ENCODE results near the gene ARID1A. TPM values are rescaled to one million over a fixed set of nuclear protein-coding genes. Genes with fewer than 3 reads are reported as not detected.

ARID1A gene
- total and polyA plus RNA-seq, 9 of the 15 experiments (the other 6 are each of a cell fraction or from before 2014, with no cell fraction given): 8.3 to 88.3 (median 22.5) TPM

DNA sequence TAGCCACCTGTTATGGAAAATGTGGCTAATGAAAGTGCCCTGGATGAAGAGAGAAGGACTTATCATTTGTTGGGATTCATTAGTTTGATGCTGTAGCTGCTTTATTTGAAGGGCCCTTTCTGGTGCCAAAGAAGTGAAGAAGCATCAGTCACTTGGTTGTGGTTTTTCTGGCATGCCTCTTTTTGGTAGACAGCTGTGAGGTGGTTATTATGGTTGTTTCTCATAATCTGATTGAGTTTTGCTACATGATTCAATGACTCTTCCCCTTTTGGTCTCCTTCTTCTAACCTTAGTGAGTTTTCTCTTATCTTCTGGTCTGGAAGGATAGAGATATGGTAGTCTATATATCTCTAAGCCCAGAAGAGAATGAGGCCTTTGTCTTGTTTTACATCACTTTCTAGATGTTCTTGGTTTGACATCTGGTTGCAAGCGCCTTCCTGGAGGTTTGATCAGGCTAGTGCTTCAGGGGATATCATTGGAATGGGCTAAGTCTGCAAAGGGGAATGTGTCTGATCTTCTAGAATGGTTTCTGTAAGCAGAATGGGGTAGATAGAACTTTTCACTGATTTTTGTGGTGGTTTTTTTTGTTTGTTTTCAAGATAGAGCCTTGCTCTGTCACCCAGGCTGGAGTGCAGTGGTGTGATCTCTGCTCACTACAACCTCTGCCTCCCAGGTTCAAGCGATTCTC is 26.0 kb downstream of the ARID1A start (continued):
- TF ChIP-seq, protein P1, sequence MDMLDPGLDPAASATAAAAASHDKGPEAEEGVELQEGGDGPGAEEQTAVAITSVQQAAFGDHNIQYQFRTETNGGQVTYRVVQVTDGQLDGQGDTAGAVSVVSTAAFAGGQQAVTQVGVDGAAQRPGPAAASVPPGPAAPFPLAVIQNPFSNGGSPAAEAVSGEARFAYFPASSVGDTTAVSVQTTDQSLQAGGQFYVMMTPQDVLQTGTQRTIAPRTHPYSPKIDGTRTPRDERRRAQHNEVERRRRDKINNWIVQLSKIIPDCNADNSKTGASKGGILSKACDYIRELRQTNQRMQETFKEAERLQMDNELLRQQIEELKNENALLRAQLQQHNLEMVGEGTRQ (CRISPR knock-in tag; IDR thresholded peaks at IDR 0.05): no peak
- no peak for TF ChIP-seq WHSC1 (IDR thresholded peaks at IDR 0.05; ENCODE audit: low read length)
- no peak for TF ChIP-seq SRSF9 (IDR thresholded peaks at IDR 0.05; ENCODE audit: borderline replicate concordance, low read depth, low read length)
- TF ChIP-seq HDGF (IDR thresholded peaks at IDR 0.05): no peak
- TF ChIP-seq PRMT5 (CRISPR knock-in tag; IDR thresholded peaks at IDR 0.05): no peak
- peak; percentile 85 for TF ChIP-seq SMARCA4 (IDR thresholded peaks at IDR 0.05)
- no peak for TF ChIP-seq TAF15 (IDR thresholded peaks at IDR 0.05; ENCODE audit: low read depth, low read length)
- TF ChIP-seq, protein P2, sequence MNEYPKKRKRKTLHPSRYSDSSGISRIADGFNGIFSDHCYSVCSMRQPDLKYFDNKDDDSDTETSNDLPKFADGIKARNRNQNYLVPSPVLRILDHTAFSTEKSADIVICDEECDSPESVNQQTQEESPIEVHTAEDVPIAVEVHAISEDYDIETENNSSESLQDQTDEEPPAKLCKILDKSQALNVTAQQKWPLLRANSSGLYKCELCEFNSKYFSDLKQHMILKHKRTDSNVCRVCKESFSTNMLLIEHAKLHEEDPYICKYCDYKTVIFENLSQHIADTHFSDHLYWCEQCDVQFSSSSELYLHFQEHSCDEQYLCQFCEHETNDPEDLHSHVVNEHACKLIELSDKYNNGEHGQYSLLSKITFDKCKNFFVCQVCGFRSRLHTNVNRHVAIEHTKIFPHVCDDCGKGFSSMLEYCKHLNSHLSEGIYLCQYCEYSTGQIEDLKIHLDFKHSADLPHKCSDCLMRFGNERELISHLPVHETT (CRISPR knock-in tag; conservative IDR thresholded peaks at IDR 0.05 in 1 of 2, IDR thresholded peaks at IDR 0.05 in 1 of 2): 0 out of 4 replicates have a peak, but pooled peaks of 1 of the 2 experiments have one; percentile 43
- no peak for TF ChIP-seq ZNF589 (CRISPR knock-in tag; IDR thresholded peaks at IDR 0.05; ENCODE audit: low read depth)
- TF ChIP-seq ZKSCAN8 (CRISPR knock-in tag; IDR thresholded peaks at IDR 0.05): no peak
- TF ChIP-seq, protein P3, sequence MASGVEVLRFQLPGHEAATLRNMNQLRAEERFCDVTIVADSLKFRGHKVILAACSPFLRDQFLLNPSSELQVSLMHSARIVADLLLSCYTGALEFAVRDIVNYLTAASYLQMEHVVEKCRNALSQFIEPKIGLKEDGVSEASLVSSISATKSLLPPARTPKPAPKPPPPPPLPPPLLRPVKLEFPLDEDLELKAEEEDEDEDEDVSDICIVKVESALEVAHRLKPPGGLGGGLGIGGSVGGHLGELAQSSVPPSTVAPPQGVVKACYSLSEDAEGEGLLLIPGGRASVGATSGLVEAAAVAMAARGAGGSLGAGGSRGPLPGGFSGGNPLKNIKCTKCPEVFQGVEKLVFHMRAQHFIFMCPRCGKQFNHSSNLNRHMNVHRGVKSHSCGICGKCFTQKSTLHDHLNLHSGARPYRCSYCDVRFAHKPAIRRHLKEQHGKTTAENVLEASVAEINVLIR (CRISPR knock-in tag; IDR thresholded peaks at IDR 0.05): no peak
- TF ChIP-seq MCM2 (IDR thresholded peaks at IDR 0.05; ENCODE audit: low read depth): no peak
- TF ChIP-seq BDP1 (IDR thresholded peaks at IDR 0.05; ENCODE audit: insufficient read depth, insufficient read length): no peak
- TF ChIP-seq ZNF445 (CRISPR knock-in tag; IDR thresholded peaks at IDR 0.05; ENCODE audit: low read depth): no peak
- TF ChIP-seq, protein P4, sequence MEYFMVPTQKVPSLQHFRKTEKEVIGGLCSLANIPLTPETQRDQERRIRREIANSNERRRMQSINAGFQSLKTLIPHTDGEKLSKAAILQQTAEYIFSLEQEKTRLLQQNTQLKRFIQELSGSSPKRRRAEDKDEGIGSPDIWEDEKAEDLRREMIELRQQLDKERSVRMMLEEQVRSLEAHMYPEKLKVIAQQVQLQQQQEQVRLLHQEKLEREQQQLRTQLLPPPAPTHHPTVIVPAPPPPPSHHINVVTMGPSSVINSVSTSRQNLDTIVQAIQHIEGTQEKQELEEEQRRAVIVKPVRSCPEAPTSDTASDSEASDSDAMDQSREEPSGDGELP (CRISPR knock-in tag; IDR thresholded peaks at IDR 0.05; ENCODE audit: borderline replicate concordance): peak; percentile 24; the same call in 1 of the 2 replicates
- TF ChIP-seq, protein P5, sequence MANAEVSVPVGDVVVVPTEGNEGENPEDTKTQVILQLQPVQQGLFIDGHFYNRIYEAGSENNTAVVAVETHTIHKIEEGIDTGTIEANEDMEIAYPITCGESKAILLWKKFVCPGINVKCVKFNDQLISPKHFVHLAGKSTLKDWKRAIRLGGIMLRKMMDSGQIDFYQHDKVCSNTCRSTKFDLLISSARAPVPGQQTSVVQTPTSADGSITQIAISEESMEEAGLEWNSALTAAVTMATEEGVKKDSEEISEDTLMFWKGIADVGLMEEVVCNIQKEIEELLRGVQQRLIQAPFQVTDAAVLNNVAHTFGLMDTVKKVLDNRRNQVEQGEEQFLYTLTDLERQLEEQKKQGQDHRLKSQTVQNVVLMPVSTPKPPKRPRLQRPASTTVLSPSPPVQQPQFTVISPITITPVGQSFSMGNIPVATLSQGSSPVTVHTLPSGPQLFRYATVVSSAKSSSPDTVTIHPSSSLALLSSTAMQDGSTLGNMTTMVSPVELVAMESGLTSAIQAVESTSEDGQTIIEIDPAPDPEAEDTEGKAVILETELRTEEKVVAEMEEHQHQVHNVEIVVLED (CRISPR knock-in tag; IDR thresholded peaks at IDR 0.05): no peak
- no peak for TF ChIP-seq SRF (CRISPR knock-in tag; IDR thresholded peaks at IDR 0.05)
- no peak for TF ChIP-seq CCAR2 (IDR thresholded peaks at IDR 0.05; ENCODE audit: low read depth, low read length)
- TF ChIP-seq ZNF408 (CRISPR knock-in tag; IDR thresholded peaks at IDR 0.05; ENCODE audit: low read depth): no peak
- TF ChIP-seq, protein P6, sequence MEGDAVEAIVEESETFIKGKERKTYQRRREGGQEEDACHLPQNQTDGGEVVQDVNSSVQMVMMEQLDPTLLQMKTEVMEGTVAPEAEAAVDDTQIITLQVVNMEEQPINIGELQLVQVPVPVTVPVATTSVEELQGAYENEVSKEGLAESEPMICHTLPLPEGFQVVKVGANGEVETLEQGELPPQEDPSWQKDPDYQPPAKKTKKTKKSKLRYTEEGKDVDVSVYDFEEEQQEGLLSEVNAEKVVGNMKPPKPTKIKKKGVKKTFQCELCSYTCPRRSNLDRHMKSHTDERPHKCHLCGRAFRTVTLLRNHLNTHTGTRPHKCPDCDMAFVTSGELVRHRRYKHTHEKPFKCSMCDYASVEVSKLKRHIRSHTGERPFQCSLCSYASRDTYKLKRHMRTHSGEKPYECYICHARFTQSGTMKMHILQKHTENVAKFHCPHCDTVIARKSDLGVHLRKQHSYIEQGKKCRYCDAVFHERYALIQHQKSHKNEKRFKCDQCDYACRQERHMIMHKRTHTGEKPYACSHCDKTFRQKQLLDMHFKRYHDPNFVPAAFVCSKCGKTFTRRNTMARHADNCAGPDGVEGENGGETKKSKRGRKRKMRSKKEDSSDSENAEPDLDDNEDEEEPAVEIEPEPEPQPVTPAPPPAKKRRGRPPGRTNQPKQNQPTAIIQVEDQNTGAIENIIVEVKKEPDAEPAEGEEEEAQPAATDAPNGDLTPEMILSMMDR (IDR thresholded peaks at IDR 0.05 in 2 of 3, conservative IDR thresholded peaks at IDR 0.05 in 1 of 3; ENCODE audit: insufficient read depth in 2 of 3, low read depth in 1 of 3, low read length in 3 of 3): no peak

All from K562 (cell line).